A673 (cell line): ENCODE results near the gene DLGAP1.
"Not testable (repeated sequence)": the region's sequence is repeated elsewhere in the genome, so short reads cannot be mapped to it uniquely, and the experiment has no call there.

Experiments used
- EZH2 ChIP-seq: fragments of 200-600 bp; sonication (generic); IDR thresholded peaks from 2 replicates; pipeline ENCODE4 v1.6.1; 2017; ENCODE audit warnings: borderline replicate concordance, low read depth, mild to moderate bottlenecking, mixed read lengths, antibody characterized with exemption, low read length; ENCODE audit not compliant: poor library complexity, severe bottlenecking
- TF ChIP-seq, protein P1 (sequence below): fragments of 300-800, 200-600 bp; sonication (generic); conservative IDR thresholded peaks from 2 replicates; pipeline ENCODE4 v1.5.1; 2017; ENCODE audit warnings: low read depth, mild to moderate bottlenecking, antibody characterized with exemption, low read length, moderate library complexity, mixed read lengths

DNA sequence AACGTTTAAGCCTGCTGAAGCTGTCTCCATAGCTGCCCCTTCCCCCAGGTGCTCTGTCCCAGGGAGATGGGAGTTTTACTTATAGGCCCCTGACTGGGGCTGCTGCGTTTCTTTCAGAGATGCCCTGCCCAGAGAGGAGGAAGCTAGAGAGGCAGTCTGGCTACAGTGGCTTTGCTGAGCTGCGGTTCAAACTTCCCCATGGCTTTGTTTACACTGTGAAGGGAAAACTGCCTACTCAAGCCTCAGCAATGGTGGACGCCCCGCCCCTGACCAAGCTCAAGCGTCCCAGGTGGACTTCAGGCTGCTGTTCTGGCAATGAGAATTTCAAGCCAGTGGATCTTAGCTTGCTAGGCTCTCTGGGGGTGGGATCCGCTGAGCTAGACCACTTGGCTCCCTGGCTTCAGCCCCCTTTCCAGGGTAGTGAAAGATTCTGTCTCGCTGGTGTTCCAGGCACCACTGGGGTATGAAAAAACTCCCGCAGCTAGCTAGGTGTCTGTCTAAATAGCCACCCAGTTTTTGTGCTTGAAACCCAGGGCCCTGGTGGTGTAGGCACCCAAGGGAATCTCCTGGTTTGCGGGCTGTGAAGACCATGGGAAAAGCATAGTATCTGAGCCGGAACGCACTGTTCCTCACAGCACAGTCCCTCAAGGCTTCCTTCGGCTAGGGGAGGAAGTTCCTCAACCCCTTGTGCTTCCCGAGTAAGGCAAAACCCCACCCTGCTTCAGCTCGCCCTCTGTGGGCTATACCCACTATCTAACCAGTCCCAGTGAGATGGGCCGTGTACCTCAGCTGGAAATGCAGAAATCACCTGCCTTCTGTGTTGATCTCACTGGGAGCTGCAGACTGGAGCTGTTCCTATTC is 755.2 kb downstream of the DLGAP1 start:
- TF ChIP-seq, protein P1, sequence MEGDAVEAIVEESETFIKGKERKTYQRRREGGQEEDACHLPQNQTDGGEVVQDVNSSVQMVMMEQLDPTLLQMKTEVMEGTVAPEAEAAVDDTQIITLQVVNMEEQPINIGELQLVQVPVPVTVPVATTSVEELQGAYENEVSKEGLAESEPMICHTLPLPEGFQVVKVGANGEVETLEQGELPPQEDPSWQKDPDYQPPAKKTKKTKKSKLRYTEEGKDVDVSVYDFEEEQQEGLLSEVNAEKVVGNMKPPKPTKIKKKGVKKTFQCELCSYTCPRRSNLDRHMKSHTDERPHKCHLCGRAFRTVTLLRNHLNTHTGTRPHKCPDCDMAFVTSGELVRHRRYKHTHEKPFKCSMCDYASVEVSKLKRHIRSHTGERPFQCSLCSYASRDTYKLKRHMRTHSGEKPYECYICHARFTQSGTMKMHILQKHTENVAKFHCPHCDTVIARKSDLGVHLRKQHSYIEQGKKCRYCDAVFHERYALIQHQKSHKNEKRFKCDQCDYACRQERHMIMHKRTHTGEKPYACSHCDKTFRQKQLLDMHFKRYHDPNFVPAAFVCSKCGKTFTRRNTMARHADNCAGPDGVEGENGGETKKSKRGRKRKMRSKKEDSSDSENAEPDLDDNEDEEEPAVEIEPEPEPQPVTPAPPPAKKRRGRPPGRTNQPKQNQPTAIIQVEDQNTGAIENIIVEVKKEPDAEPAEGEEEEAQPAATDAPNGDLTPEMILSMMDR = not testable (repeated sequence)
- not testable (repeated sequence) for TF ChIP-seq EZH2
